CD14-positive monocyte (primary cell): ENCODE data around the gene CCNH. TPM values are rescaled to one million over a fixed set of nuclear protein-coding genes. Genes with fewer than 3 reads are reported as not detected.

ENCODE experiments used
- DNase-seq, 3 donors: peaks; one replicate each; pipeline ENCODE4 v3.0.0-alpha.2; 2011 to 2022
- H2AFZ ChIP-seq: 2 replicates; pipeline ENCODE4 v1.6.0; 2012; ENCODE audit warnings: mild to moderate bottlenecking, low read depth, low read length, inconsistent platforms; ENCODE audit not compliant: insufficient read depth, poor library complexity, severe bottlenecking
- H3K27ac ChIP-seq, 2 donors: 1 replicate in 1 of 2; 2 replicates in 1 of 2; pipeline ENCODE4 v1.5.1; 2012 to 2013; ENCODE audit warnings: low read length in 2 of 2, control low read depth in 1 of 2, inconsistent platforms in 1 of 2, low read depth in 1 of 2, mild to moderate bottlenecking in 1 of 2
- H3K27me3 ChIP-seq, 2 donors: one replicate each; pipeline versions ENCODE4 v1.6.0 to v1.6.1; 2011 to 2013; ENCODE audit warnings: low read length in 2 of 2; ENCODE audit not compliant: control insufficient read depth in 2 of 2, insufficient read depth in 2 of 2
- H3K36me3 ChIP-seq, 2 donors: replicated peaks in 1 of 2; 1 replicate in 1 of 2; 2 replicates in 1 of 2; pipeline versions ENCODE4 v1.5.1 to v1.6.1; 2012 to 2013; ENCODE audit warnings: low read length in 2 of 2, control low read depth in 1 of 2, inconsistent platforms in 1 of 2, mild to moderate bottlenecking in 1 of 2; ENCODE audit not compliant: insufficient read depth in 2 of 2, control insufficient read depth in 1 of 2
- H3K4me1 ChIP-seq, 2 donors: 1 replicate in 1 of 2; 2 replicates in 1 of 2; pipeline versions ENCODE4 v1.5.1 to v1.6.1; 2012 to 2013; ENCODE audit warnings: low read length in 2 of 2, control low read depth in 1 of 2, inconsistent platforms in 1 of 2, mild to moderate bottlenecking in 1 of 2, moderate library complexity in 1 of 2; ENCODE audit not compliant: insufficient read depth in 2 of 2, control insufficient read depth in 1 of 2
- H3K4me2 ChIP-seq: replicated peaks from 2 replicates; pipeline ENCODE3; 2012; ENCODE audit warnings: low read length, moderate library complexity, mild to moderate bottlenecking; ENCODE audit not compliant: poor library complexity, severe bottlenecking; ENCODE audit errors: extremely low read depth
- H3K4me3 ChIP-seq, 3 experiments: fragments of 200-600 bp in 1 of 3; sonication (generic) in 1 of 3; replicated peaks in 1 of 3; 1 replicate in 2 of 3; 2 replicates in 1 of 3; pipeline ENCODE4 v1.5.1; 2011 to 2013; ENCODE audit warnings: low read length in 3 of 3, mild to moderate bottlenecking in 3 of 3, control low read depth in 2 of 3, low read depth in 2 of 3, inconsistent platforms in 1 of 3, moderate library complexity in 1 of 3
- H3K79me2 ChIP-seq: 2 replicates; pipeline ENCODE4 v1.6.0; 2012; ENCODE audit warnings: mild to moderate bottlenecking, control low read depth, inconsistent platforms, low read length, moderate library complexity; ENCODE audit not compliant: insufficient read depth
- H3K9ac ChIP-seq: 2 replicates; pipeline ENCODE4 v1.6.0; 2017; ENCODE audit warnings: low read length, mild to moderate bottlenecking; ENCODE audit not compliant: insufficient read depth, poor library complexity, severe bottlenecking
- H3K9me3 ChIP-seq, 2 donors: replicated peaks in 1 of 2; 1 replicate in 1 of 2; 2 replicates in 1 of 2; pipeline versions ENCODE4 v1.5.1 to v1.6.1; 2012 to 2013; ENCODE audit warnings: low read length in 2 of 2, control low read depth in 1 of 2; ENCODE audit not compliant: control insufficient read depth in 1 of 2, insufficient read depth in 1 of 2
- H4K20me1 ChIP-seq: 2 replicates; pipeline ENCODE4 v1.6.0; 2012; ENCODE audit warnings: mild to moderate bottlenecking, low read length, control low read depth, moderate library complexity; ENCODE audit not compliant: insufficient read depth
- H3K27ac Mint-ChIP-seq, 7 donors: one replicate each; pipeline ENCODE4 v1.8.0; 2020; ENCODE audit warnings: mild to moderate bottlenecking in 7 of 7, mixed read lengths in 7 of 7, moderate library complexity in 6 of 7, inconsistent platforms in 2 of 7
- H3K27me3 Mint-ChIP-seq, 3 donors: one replicate each; pipeline ENCODE4 v1.8.0; 2021 to 2022; ENCODE audit warnings: low read depth in 3 of 3, mild to moderate bottlenecking in 3 of 3, mixed read lengths in 3 of 3, moderate library complexity in 3 of 3, inconsistent platforms in 1 of 3
- H3K36me3 Mint-ChIP-seq, 2 donors: one replicate each; pipeline ENCODE4 v1.8.0; 2020; ENCODE audit warnings: mixed read lengths in 2 of 2, inconsistent platforms in 1 of 2, mild to moderate bottlenecking in 1 of 2
- H3K4me1 Mint-ChIP-seq: one replicate; pipeline ENCODE4 v1.8.0; 2020; ENCODE audit warnings: mild to moderate bottlenecking, mixed read lengths
- H3K4me3 Mint-ChIP-seq, 2 donors: one replicate each; pipeline ENCODE4 v1.8.0; 2020; ENCODE audit warnings: mild to moderate bottlenecking in 2 of 2, mixed read lengths in 2 of 2, moderate library complexity in 1 of 2
- H3K9me3 Mint-ChIP-seq, 7 donors: one replicate each; pipeline ENCODE4 v1.8.0; 2020 to 2022; ENCODE audit warnings: mixed read lengths in 7 of 7, mild to moderate bottlenecking in 6 of 7, moderate library complexity in 6 of 7, inconsistent platforms in 2 of 7
- WGBS: methylation state at CpG from one replicate; pipeline ENCODE4 v1.1.5; 2013; ENCODE audit warnings: missing lambda C conversion rate; ENCODE audit not compliant: insufficient coverage; 5-methylcytosine and 5-hydroxymethylcytosine counted together
- intact Hi-C, 2 donors: fragments of 100-400 bp; cut with micrococcal nuclease; formaldehyde crosslinking; loops; one replicate each; pipeline versions ENCODE4 v1.15.0 to v1.15.1; 2023
- polyA plus RNA-seq, 3 donors: library from polyadenylated mRNA; depleted of rRNA in 1 of 3; unstranded in 2 of 3; stranded (reverse) in 1 of 3; fragments of 300-500 nt in 2 of 3; fragments of >200 nt in 1 of 3; fragmentation: Illumina TruSeq in 2 of 3; gene quantifications; 1 replicate in 2 of 3; 2 replicates in 1 of 3; pipeline ENCODE4 v1.2.3, GENCODE V29; 2012 to 2021
- TF ChIP-seq, protein P1 (sequence below): fragments of 200-600 bp; IDR thresholded peaks from one replicate; pipeline ENCODE4 v1.8.0; 2022; ENCODE audit warnings: antibody characterized with exemption, mild to moderate bottlenecking

The CCNH gene
- polyA plus RNA-seq, 3 donors, result 60.3 to 64.0 (median 62.1) TPM

DNA sequence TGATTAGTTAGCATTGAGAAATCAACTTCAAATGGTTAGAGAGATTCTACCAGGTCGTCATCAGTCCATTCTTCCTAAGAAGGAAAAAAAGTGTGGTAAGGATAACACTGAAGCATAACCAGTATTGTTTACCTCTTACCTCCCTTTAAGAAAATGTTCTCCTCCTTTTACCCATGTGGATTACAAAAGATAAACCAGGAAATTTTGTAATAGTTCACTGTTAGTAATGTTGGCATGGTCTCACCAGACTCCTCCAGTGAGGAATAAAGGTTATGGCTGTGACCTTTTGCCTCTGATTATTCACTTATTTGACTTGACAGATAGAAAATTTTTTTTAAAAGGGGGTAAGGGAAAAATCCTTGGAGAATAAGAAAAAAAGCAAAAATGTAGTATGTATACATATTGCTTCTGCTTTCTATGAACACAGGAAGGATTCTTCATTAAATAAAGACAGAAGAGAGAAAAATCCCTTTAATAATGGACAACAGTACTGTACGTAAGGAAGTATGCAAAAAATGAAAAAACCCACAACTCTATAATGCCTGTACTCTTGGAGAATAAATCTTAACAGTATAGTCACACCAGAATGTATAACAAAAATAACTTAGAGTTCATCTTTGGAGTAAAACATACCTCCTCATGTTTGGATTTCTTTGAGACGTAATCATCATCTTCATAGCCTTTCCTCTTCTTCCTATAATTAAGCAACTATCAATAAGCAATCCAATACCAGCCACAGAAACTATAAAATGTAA is 18.1 kb downstream of the CCNH start:
- Histone ChIP-seq H2AFZ (no peak overlapping the region), H3K27me3 (no peaks in the 10 kb centered on the region), H3K79me2 (peaks cover 41% of the 10 kb centered on the region), H3K9me3 (no peaks in the 10 kb centered on the region), H3K36me3 (peaks cover 92 to 99% of the 10 kb centered on the region in 2 donors), H3K9ac (no peak overlapping the region), H4K20me1 (peaks cover 65% of the 10 kb centered on the region), H3K4me1 (peaks cover 10 to 14% of the 10 kb centered on the region in 2 donors), H3K4me2 (no peak overlapping the region), H3K4me3 (no peak overlapping the region), H3K27ac (peak overlapping the region in 1 of 2 donors; percentile 30)
- Mint-ChIP-seq H3K4me1 (peaks cover 21% of the 10 kb centered on the region), H3K27me3 (peaks cover 0 to 1% (median 0%) of the 10 kb centered on the region in 3 donors), H3K36me3 (peaks cover 76 to 91% of the 10 kb centered on the region in 2 donors), H3K4me3 (no peak overlapping the region), H3K27ac (peak overlapping the region in 4 of 7 donors; percentile 5 to 54 (median 18)), H3K9me3 (no peaks in the 10 kb centered on the region)
- no CpG with 5 or more reads among the region's 3 CpGs for WGBS
- TF ChIP-seq, protein P1, sequence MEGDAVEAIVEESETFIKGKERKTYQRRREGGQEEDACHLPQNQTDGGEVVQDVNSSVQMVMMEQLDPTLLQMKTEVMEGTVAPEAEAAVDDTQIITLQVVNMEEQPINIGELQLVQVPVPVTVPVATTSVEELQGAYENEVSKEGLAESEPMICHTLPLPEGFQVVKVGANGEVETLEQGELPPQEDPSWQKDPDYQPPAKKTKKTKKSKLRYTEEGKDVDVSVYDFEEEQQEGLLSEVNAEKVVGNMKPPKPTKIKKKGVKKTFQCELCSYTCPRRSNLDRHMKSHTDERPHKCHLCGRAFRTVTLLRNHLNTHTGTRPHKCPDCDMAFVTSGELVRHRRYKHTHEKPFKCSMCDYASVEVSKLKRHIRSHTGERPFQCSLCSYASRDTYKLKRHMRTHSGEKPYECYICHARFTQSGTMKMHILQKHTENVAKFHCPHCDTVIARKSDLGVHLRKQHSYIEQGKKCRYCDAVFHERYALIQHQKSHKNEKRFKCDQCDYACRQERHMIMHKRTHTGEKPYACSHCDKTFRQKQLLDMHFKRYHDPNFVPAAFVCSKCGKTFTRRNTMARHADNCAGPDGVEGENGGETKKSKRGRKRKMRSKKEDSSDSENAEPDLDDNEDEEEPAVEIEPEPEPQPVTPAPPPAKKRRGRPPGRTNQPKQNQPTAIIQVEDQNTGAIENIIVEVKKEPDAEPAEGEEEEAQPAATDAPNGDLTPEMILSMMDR, result no peak
- intact Hi-C loops, result no loop called here
- DNase-seq, result no peak

DNA sequence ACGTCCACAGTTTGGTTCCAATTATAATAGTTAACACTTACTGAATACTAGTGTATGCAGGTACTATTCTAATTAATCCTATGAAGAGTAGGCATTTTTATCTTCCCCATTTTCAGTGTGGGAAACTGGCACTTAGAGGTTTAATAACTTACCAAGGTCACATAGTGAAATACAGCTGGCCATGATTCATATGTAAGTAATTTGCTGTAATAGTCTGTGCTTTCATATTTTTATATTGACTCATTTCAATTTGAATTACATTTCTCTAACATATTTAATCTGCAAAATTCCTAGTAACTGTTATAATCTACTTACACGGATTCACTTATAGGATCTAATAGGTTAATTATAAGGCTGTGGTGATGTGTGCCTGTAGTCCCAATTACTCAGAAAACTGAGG is 19.4 kb downstream of the CCNH start:
- H3K27ac Mint-ChIP-seq, result no peak overlapping the region
- H3K27ac ChIP-seq, result no peak overlapping the region
- H3K4me3 ChIP-seq, result no peak overlapping the region
- H3K79me2 ChIP-seq, result peaks cover 32% of the 10 kb centered on the region
- H3K4me3 Mint-ChIP-seq, result no peak overlapping the region
- H3K9ac ChIP-seq, result no peak overlapping the region
- H3K4me1 ChIP-seq, result peaks cover 0 to 2% of the 10 kb centered on the region in 2 donors
- H3K4me1 Mint-ChIP-seq, result peaks cover 9% of the 10 kb centered on the region
- peaks cover 0 to 1% (median 0%) of the 10 kb centered on the region in 3 donors for H3K27me3 Mint-ChIP-seq
- no peaks in the 10 kb centered on the region for H3K27me3 ChIP-seq
- peaks cover 80 to 92% of the 10 kb centered on the region in 2 donors for H3K36me3 Mint-ChIP-seq
- no peak overlapping the region for H3K4me2 ChIP-seq
- no peak overlapping the region for H2AFZ ChIP-seq
- WGBS, result no CpG with 5 or more reads among the region's 2 CpGs
- H3K9me3 ChIP-seq, result no peaks in the 10 kb centered on the region
- H3K36me3 ChIP-seq, result peaks cover 96 to 98% of the 10 kb centered on the region in 2 donors
- no peaks in the 10 kb centered on the region for H3K9me3 Mint-ChIP-seq
- H4K20me1 ChIP-seq, result peaks cover 63% of the 10 kb centered on the region
- no peak for DNase-seq
- TF ChIP-seq, protein P1, result no peak
- intact Hi-C loops, result no loop called here
